Endodermal cell (in vitro differentiated cells): ENCODE data around the gene RTEL1. TPM values are rescaled to one million over a fixed set of nuclear protein-coding genes. Genes with fewer than 3 reads are reported as not detected.
"Not testable (repeated sequence)": the region's sequence is repeated elsewhere in the genome, so short reads cannot be mapped to it uniquely, and the experiment has no call there.

Source experiments
- DNase-seq: peaks from one replicate; pipeline ENCODE4 v3.0.0-alpha.2; 2017
- H3K27ac ChIP-seq: 2 replicates; pipeline ENCODE4 v1.5.1; 2013; ENCODE audit warnings: mild to moderate bottlenecking, low read depth, low read length, moderate library complexity
- H3K27me3 ChIP-seq: 2 replicates; pipeline ENCODE4 v1.6.1; 2013; ENCODE audit warnings: mild to moderate bottlenecking, low read length, moderate library complexity; ENCODE audit not compliant: insufficient read depth, control insufficient read depth, poor library complexity, severe bottlenecking
- H3K36me3 ChIP-seq: 2 replicates; pipeline ENCODE4 v1.7.0; 2013; ENCODE audit warnings: mild to moderate bottlenecking, low read length, moderate library complexity; ENCODE audit not compliant: control insufficient read depth, insufficient read depth
- H3K4me1 ChIP-seq: one replicate; pipeline ENCODE4 v1.7.0; 2013; ENCODE audit warnings: low read length; ENCODE audit not compliant: control insufficient read depth, insufficient read depth
- H3K4me3 ChIP-seq: 2 replicates; pipeline ENCODE4 v1.5.1; 2013; ENCODE audit warnings: mild to moderate bottlenecking, low read length, moderate library complexity
- H3K9ac ChIP-seq: 2 replicates; pipeline ENCODE4 v1.6.1; 2013; ENCODE audit warnings: mild to moderate bottlenecking, low read length, moderate library complexity; ENCODE audit not compliant: poor library complexity, severe bottlenecking; ENCODE audit errors: extremely low read depth
- H3K9me3 ChIP-seq: 2 replicates; pipeline ENCODE4 v1.6.1; 2013; ENCODE audit warnings: mild to moderate bottlenecking, low read length, moderate library complexity; ENCODE audit not compliant: control insufficient read depth
- H3K27ac Mint-ChIP-seq: 2 replicates; pipeline ENCODE4 v1.8.0; 2020; ENCODE audit warnings: mixed read lengths
- H3K27me3 Mint-ChIP-seq: 2 replicates; pipeline ENCODE4 v1.8.0; 2021; ENCODE audit warnings: mild to moderate bottlenecking, mixed read lengths; ENCODE audit not compliant: insufficient read depth
- H3K36me3 Mint-ChIP-seq: 2 replicates; pipeline ENCODE4 v1.8.0; 2020; ENCODE audit warnings: low read depth, mixed read lengths
- H3K4me1 Mint-ChIP-seq: 2 replicates; pipeline ENCODE4 v1.8.0; 2020; ENCODE audit warnings: mixed read lengths
- H3K4me3 Mint-ChIP-seq: 2 replicates; pipeline ENCODE4 v1.8.0; 2020; ENCODE audit warnings: mild to moderate bottlenecking, moderate library complexity, mixed read lengths
- H3K9me3 Mint-ChIP-seq: 2 replicates; pipeline ENCODE4 v1.8.0; 2020; ENCODE audit warnings: mild to moderate bottlenecking, mixed read lengths
- CTCF ChIP-seq: fragments of 200-600 bp; sonication (generic); conservative IDR thresholded peaks from 2 replicates; pipeline ENCODE4 v1.5.0; 2021; ENCODE audit warnings: antibody characterized with exemption, mild to moderate bottlenecking
- WGBS, 2 experiments: methylation state at CpG; one replicate each; pipeline versions ENCODE4 v1.1.5 to v1.1.7; 2013; ENCODE audit warnings: missing lambda C conversion rate in 2 of 2, mixed read lengths in 1 of 2; ENCODE audit not compliant: insufficient coverage in 1 of 2, insufficient read length in 1 of 2; 5-methylcytosine and 5-hydroxymethylcytosine counted together
- total RNA-seq, 2 donors: library from RNA; stranded (reverse); fragmentation: NEBNext Ultra II Directional in 1 of 2; extraction: Animal tissue kit (Norgen Biotek cat#: 25700) in 1 of 2; gene quantifications; 2 replicates in 1 of 2; 3 replicates in 1 of 2; pipeline ENCODE4 v1.2.1, GENCODE V29; 2021

RTEL1 gene
- total RNA-seq, 2 donors from 2014 or later, result 33.9 to 36.7 TPM

GRCh38 chr20:63627751-63628245 is 30.3 kb upstream of the RTEL1 start:
- Mint-ChIP-seq H3K27me3 (peaks cover under 1% of the 10 kb centered on the region), H3K27ac (no peak overlapping the region), H3K4me1 (peaks cover 6% of the 10 kb centered on the region), H3K36me3 (peaks cover 6% of the 10 kb centered on the region), H3K4me3 (peak overlapping the region; percentile 57), H3K9me3 (no peaks in the 10 kb centered on the region)
- WGBS, 2 experiments, result 80% methylated on average over 7 to 28 of the region's 28 CpGs
- TF ChIP-seq CTCF, result no peak
- no peak for DNase-seq
- Histone ChIP-seq H3K27me3 (no peaks in the 10 kb centered on the region), H3K9me3 (no peaks in the 10 kb centered on the region), H3K27ac (no peak overlapping the region), H3K36me3 (no peaks in the 10 kb centered on the region), H3K9ac (peak overlapping the region; percentile 68), H3K4me3 (peak overlapping the region; percentile 85), H3K4me1 (no peaks in the 10 kb centered on the region)

GRCh38 chr20:63628246-63628975 is 29.7 kb upstream of the RTEL1 start:
- H3K4me1 Mint-ChIP-seq, result peaks cover 6% of the 10 kb centered on the region
- peak; percentile 60 for DNase-seq
- Histone ChIP-seq H3K27ac (no peak overlapping the region), H3K4me1 (no peaks in the 10 kb centered on the region), H3K9ac (no peak overlapping the region), H3K27me3 (no peaks in the 10 kb centered on the region), H3K4me3 (peak overlapping the region; percentile 85), H3K36me3 (no peaks in the 10 kb centered on the region), H3K9me3 (no peaks in the 10 kb centered on the region)
- 89 to 91% methylated on average over 18 to 22 of the region's 22 CpGs for WGBS, 2 experiments
- peak overlapping the region; percentile 27 for H3K27ac Mint-ChIP-seq
- H3K36me3 Mint-ChIP-seq, result peaks cover 4% of the 10 kb centered on the region
- no peak for TF ChIP-seq CTCF
- H3K27me3 Mint-ChIP-seq, result peaks cover 4% of the 10 kb centered on the region
- no peaks in the 10 kb centered on the region for H3K9me3 Mint-ChIP-seq
- peak overlapping the region; percentile 57 for H3K4me3 Mint-ChIP-seq

DNA sequence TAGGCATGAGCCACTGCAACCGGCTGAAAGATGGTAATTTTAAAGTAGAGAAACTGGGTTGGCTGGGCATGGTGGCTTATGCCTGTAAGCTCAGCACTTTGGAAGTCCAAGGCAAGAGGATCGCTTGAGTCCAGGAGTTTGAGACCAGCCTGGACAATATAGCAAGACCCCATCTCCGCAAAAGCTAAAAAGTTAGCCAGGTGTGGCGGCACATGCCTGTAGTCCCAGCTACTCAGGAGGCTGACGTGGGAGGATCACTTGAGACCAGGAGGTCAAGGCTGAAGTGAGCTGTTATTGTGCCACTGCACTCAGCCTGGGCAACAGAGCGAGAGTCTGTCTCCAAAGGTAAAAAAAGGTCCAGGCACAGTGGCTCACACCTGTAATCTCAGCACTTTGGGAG is 27.2 kb upstream of the RTEL1 start:
- WGBS, 2 experiments, result 95% methylated on average over 6 of the region's 6 CpGs
- H3K9me3 Mint-ChIP-seq, result not testable (repeated sequence)

DNA sequence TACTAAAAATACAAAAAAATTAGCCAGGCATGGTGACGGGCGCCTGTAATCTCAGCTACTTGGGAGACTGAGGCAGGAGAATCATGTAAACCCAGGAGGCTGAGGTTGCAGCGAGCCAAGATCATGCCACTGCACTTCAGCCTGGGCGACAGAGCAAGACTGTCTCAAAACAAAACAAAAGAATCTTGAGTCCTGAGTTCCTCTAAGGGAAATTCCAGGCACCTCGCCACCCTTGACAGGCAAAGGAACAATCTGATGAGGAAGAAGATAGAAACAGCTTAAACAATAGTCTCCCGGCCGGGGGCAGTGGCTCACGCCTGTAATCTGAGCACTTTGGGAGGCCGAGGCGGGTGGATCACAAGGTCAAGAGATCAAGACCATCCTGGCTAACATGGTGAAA is 26.7 kb upstream of the RTEL1 start:
- 70 to 82% methylated on average over 4 to 10 of the region's 10 CpGs for WGBS, 2 experiments
- not testable (repeated sequence) for H3K9me3 Mint-ChIP-seq, H3K36me3 Mint-ChIP-seq, H3K27me3 Mint-ChIP-seq, H3K27ac ChIP-seq, H3K4me3 Mint-ChIP-seq, H3K4me3 ChIP-seq, H3K36me3 ChIP-seq, H3K4me1 Mint-ChIP-seq, H3K4me1 ChIP-seq, H3K9me3 ChIP-seq, H3K9ac ChIP-seq, H3K27me3 ChIP-seq
- peak overlapping the region; percentile 35 for H3K27ac Mint-ChIP-seq
- peak; percentile 53 for DNase-seq

More for the DNA sequence above, 27.2 kb upstream of the RTEL1 start:
- H3K36me3 ChIP-seq, H3K4me3 Mint-ChIP-seq, H3K9ac ChIP-seq, H3K36me3 Mint-ChIP-seq, H3K27me3 Mint-ChIP-seq, H3K4me1 Mint-ChIP-seq, H3K27me3 ChIP-seq, H3K4me3 ChIP-seq, H3K4me1 ChIP-seq, H3K9me3 ChIP-seq, H3K27ac Mint-ChIP-seq, DNase-seq, H3K27ac ChIP-seq: not testable (repeated sequence)
